GM23248 (cell line): ENCODE data around the gene XPO4.

Experiments used
- EZH2 ChIP-seq: fragments of 200-600 bp; sonication (generic); IDR thresholded peaks from 2 replicates; pipeline ENCODE4 v1.6.1; 2018; ENCODE audit warnings: antibody characterized with exemption, mild to moderate bottlenecking; ENCODE audit not compliant: insufficient read depth, poor library complexity, severe bottlenecking
- EZH2phosphoT487 ChIP-seq: fragments of 200-600 bp; sonication (generic); IDR thresholded peaks from 2 replicates; pipeline ENCODE4 v1.6.1; 2018; ENCODE audit warnings: antibody characterized with exemption, moderate library complexity, mild to moderate bottlenecking, low read depth; ENCODE audit not compliant: insufficient read depth

DNA sequence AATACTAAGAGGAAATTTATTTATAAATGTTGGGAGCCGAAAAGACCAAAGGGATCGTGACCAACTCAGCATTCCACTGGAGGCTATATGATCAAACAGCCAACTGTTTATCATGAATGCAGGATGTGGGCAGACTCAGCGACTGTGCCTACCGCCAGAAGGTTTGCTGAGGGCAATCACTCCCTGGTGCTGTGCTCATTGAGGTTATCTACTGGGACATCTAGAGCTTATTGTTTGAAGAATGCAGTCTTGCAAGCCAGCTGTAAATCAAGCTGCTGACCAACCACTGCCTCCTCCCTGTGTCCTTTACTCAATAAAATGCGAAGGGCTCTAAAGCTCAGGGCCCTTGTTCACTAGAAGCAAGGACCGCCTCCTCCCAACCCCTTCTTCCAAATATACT is 8.5 kb upstream of the XPO4 start:
- TF ChIP-seq EZH2phosphoT487 (no peak), EZH2 (no peak)
